Stimulated activated CD4-positive, alpha-beta T cell treated with anti-CD3 and anti-CD28 coated beads, Interleukin-1b, Interleukin-23, amount 100 ng/mL, for 24 hours (primary cell): ENCODE data around the gene ZNF35.

Experiments
- DNase-seq, 4 experiments: peaks; one replicate each; pipeline ENCODE4 v3.0.0-alpha.2; 2020; ENCODE audit warnings: low read depth in 4 of 4, low spot score in 1 of 4

Gene ZNF35

GRCh38 chr3:44682182-44682896, 33.8 kb downstream of the ZNF35 start:
- DNase-seq: no peak

GRCh38 chr3:44685128-44685800, 36.7 kb downstream of the ZNF35 start:
- DNase-seq: peak in 2 of 4 experiments; percentile 43 to 49

- no peak for DNase-seq
Observed at GRCh38 chr3:44687898-44688297, 39.4 kb downstream of the ZNF35 start.
